GM18951 (cell line): ENCODE results near the gene ABCC6.

Source experiments
- POLR2A ChIP-seq: IDR thresholded peaks from 4 replicates; pipeline ENCODE4 v1.6.1; 2011; ENCODE audit warnings: mild to moderate bottlenecking; ENCODE audit not compliant: insufficient read length, insufficient read depth; ENCODE audit errors: extremely low read depth
- in situ Hi-C: fragments of 300-500 bp; cut with MboI; formaldehyde crosslinking; loops from one replicate; pipeline ENCODE4 v1.12.0; 2022; ENCODE audit warnings: low sequenced_read_pairs, mixed read lengths, inconsistent platforms; ENCODE audit not compliant: unreplicated experiment

The ABCC6 gene

GRCh38 chr16:16137110-16137509 is 86.2 kb downstream of the ABCC6 start:
- in situ Hi-C loops: no loop called here
- TF ChIP-seq POLR2A: no peak

- in situ Hi-C loops: no loop called here
- TF ChIP-seq POLR2A: no peak
Measured at GRCh38 chr16:16136588-16136987, 86.7 kb downstream of the ABCC6 start.

- TF ChIP-seq POLR2A: no peak
- in situ Hi-C loops: no loop called here
Measured at GRCh38 chr16:16133943-16134604, 89.2 kb downstream of the ABCC6 start.

- in situ Hi-C loops: no loop called here
- TF ChIP-seq POLR2A: no peak
Measured at GRCh38 chr16:16131659-16132058, 91.6 kb downstream of the ABCC6 start.

GRCh38 chr16:16131204-16131603 is 92.1 kb downstream of the ABCC6 start:
- TF ChIP-seq POLR2A: no peak
- in situ Hi-C loops: no loop called here

GRCh38 chr16:16127469-16128116 is 95.7 kb downstream of the ABCC6 start:
- in situ Hi-C loops: loop anchor here (10.0 kb wide), 1 partner anchor 353 kb away; no protein-coding TSS in a partner anchor
- no peak for TF ChIP-seq POLR2A

GRCh38 chr16:16126896-16127295 is 96.4 kb downstream of the ABCC6 start:
- no peak for TF ChIP-seq POLR2A
- in situ Hi-C loops: loop anchor here (10.0 kb wide), 1 partner anchor 352 kb away; no protein-coding TSS in a partner anchor

- in situ Hi-C loops: loop anchor here (10.0 kb wide), 1 partner anchor 350 kb away; no protein-coding TSS in a partner anchor
- no peak for TF ChIP-seq POLR2A
Measured at GRCh38 chr16:16124974-16125373, 98.3 kb downstream of the ABCC6 start.

- in situ Hi-C loops: loop anchor here (10.0 kb wide), 1 partner anchor 350 kb away; no protein-coding TSS in a partner anchor
- TF ChIP-seq POLR2A: no peak
Measured at GRCh38 chr16:16124438-16124837, 98.9 kb downstream of the ABCC6 start.

- TF ChIP-seq POLR2A: no peak
- in situ Hi-C loops: loop anchor here (10.0 kb wide), 1 partner anchor 347 kb away; no protein-coding TSS in a partner anchor
Measured at GRCh38 chr16:16122264-16122663, 101.0 kb downstream of the ABCC6 start.

- in situ Hi-C loops: loop anchor here (10.0 kb wide), 1 partner anchor 346 kb away; no protein-coding TSS in a partner anchor
- no peak for TF ChIP-seq POLR2A
Measured at GRCh38 chr16:16121185-16121727, 102.0 kb downstream of the ABCC6 start.

- no peak for TF ChIP-seq POLR2A
- in situ Hi-C loops: loop anchor here (10.0 kb wide), 1 partner anchor 346 kb away; no protein-coding TSS in a partner anchor
Measured at GRCh38 chr16:16120382-16121184, 102.7 kb downstream of the ABCC6 start.

GRCh38 chr16:16120044-16120381 is 103.3 kb downstream of the ABCC6 start:
- in situ Hi-C loops: loop anchor here (10.0 kb wide), 1 partner anchor 345 kb away; no protein-coding TSS in a partner anchor
- TF ChIP-seq POLR2A: no peak
